HUDEP-2 (cell line): ENCODE measurements around the gene LTB4R2.

Experiments
- DNase-seq, 76 experiments: peaks; one replicate each; lab custom pipeline; 2025; ENCODE audit not compliant: unreplicated experiment in 76 of 76; lab: John Stamatoyannopoulos, UW

Gene LTB4R2

DNA sequence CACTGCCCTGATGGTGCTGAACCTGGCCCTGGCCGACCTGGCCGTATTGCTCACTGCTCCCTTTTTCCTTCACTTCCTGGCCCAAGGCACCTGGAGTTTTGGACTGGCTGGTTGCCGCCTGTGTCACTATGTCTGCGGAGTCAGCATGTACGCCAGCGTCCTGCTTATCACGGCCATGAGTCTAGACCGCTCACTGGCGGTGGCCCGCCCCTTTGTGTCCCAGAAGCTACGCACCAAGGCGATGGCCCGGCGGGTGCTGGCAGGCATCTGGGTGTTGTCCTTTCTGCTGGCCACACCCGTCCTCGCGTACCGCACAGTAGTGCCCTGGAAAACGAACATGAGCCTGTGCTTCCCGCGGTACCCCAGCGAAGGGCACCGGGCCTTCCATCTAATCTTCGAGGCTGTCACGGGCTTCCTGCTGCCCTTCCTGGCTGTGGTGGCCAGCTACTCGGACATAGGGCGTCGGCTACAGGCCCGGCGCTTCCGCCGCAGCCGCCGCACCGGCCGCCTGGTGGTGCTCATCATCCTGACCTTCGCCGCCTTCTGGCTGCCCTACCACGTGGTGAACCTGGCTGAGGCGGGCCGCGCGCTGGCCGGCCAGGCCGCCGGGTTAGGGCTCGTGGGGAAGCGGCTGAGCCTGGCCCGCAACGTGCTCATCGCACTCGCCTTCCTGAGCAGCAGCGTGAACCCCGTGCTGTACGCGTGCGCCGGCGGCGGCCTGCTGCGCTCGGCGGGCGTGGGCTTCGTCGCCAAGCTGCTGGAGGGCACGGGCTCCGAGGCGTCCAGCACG lies 6.1 kb downstream of the LTB4R2 start:
- DNase-seq: peak in 10 of 76 experiments; percentile 4 to 65 (median 36)

GRCh38 chr14:24316597-24316950 lies 6.6 kb downstream of the LTB4R2 start:
- DNase-seq: peak in 1 of 76 experiments; percentile 10

DNA sequence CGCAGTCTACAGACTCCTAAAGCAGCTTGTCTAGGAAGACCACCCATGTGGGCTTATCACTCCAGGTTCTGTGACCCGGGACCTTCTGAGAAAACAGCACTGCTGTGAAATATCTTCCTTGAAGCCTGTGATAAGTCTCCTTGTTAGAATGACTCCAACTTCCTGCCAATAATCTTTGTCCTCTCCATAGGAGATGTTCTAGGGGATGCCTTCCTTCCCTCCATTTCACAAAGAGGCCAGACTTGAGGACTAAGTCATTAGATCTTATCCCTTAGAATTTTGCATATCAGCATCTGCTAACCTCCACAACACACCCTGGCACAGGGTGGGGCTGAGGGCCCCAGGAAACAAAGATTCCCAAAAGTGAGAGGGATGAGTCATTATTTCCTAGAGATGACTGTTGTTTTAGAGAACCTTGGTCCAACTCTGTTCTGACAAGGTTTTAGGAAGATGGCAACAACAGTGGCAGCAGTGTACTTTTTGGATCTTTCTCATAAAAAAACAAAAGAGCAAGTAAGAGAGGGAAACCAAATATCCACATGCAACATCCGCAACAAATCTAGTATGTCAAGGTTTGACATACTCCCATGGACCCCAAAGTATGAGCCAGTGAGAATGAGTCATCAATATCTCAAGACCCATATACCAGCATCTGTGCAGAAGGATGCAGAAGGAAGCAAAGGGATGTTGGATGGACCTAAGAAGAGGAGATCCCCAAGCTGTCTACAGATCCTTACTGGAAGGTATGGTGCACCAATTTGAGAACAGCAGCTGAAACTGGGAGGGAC lies 7.4 kb downstream of the LTB4R2 start:
- peak in 1 of 76 experiments; percentile 2 for DNase-seq

DNA sequence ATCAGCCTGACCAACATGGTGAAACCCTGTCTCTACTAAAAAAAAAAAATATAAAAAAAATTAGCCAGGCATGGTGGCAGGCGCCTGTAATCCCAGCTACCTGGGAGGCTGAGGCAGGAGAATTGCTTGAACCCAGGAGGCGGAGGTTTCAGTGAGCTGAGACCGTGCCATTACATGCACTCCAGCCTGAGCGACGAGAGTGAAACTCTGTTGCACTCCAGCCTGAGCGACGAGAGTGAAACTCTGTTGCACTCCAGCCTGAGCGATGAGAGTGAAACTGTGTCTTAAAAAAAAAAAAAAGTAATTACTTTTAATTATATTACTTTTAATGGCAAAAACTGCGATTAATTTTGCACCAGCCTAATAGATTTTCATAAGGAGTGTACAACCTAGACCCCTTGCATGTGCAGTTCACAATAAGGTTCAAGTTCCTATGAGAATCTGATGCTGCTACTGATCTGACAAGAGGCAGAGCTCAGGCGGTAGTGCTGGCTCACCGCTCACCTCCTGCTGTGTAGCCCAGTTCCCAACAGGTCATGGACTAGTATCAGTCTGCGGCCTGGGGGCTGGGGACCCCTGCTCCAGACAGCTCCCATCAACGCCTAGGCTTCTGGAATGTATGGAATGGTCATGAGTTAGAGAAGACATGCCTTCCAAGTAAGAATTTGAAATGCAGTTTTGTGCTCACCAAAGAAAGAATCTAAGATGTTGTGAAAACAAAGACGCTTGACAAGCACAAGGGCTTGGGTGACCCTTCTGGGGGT lies 11.5 kb downstream of the LTB4R2 start:
- DNase-seq: no peak

- DNase-seq: no peak
Observed at GRCh38 chr14:24322672-24323071, 12.7 kb downstream of the LTB4R2 start.

DNA sequence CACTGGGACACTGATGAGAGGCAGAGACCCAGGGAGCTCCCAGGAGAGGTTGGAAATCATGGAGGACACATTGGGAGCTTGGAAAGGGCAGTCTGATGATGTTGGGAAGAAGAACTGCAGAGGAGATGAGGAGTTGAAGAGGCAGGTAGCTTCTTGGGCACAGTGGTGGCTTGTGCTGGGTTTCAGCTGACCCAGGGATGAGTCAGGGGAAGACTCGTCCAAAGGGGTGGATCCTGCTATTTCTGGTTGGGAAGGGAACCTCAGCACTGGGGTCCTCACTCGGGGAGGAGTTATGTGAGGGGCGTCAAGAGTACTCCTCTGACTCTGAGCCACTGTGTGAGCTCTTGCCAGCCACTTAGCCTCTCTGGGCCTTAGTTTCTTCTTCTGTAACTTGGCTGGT lies 13.4 kb downstream of the LTB4R2 start:
- DNase-seq: no peak

DNA sequence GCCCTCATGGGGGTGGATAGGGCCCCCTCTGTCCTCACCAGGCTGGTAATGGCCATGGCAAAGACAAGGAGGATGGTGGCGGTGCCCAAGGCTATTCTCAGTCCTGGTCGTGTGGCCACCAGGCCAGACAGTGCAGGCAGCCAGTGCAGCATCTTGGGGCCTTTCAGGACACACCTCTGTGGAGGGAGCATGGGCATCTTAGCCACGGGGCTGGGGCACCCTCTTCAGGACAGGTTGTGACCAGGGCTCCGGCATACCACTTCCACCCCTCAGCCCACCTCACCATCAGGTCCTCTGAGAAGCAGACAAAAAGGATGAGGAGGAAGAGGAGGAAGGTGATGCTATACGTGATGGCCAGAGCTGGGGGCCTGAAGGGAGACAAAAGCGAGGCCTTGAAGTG lies 14.1 kb downstream of the LTB4R2 start:
- DNase-seq: no peak

DNA sequence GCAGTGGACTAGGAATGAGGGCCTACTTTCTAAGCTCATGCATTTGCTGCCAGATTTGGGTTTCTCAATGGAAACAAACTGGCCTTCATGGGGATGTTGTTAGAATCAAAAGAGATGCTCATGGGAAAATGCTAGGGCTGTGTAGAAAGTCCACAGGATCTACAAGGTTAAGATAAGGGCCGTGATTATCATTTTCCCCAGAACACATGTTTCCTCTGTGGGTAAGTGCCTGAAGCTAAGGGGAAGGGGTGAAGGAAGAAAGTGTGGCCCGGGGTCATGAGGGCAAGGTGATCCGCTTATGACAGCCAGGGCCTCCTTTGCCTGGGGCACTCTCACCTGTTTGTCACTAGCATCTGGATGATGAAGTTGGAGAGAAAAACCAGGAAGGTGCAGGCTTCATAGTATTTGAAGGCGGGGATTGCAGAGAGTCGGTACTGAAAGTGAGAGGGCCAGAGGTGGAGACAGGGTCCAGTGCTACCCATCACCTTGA lies 15.1 kb downstream of the LTB4R2 start:
- no peak for DNase-seq

GRCh38 chr14:24325963-24326362 lies 16.0 kb downstream of the LTB4R2 start:
- no peak for DNase-seq

- no peak for DNase-seq
Observed at GRCh38 chr14:24327303-24327702, 17.4 kb downstream of the LTB4R2 start.

DNA sequence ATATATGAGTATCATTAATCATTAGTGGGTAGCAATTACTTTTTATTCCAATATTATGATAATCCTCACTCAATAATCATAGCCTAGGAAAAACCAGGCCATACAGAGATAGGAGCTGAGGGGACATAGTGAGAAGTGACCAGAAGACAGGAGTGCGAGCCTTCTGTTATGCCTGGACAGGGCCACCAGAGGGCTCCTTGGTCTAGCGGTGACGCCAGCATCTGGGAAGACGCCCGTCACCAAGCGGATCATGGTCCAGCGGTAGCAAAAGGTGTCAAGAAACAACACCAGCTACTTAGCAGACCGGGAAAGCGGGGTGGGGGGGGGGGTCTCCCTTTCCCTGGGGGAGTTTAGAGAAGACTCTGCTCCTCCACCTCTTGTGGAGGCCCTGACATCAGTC lies 18.0 kb downstream of the LTB4R2 start:
- DNase-seq: peak in 20 of 76 experiments; percentile 7 to 56 (median 25)

DNA sequence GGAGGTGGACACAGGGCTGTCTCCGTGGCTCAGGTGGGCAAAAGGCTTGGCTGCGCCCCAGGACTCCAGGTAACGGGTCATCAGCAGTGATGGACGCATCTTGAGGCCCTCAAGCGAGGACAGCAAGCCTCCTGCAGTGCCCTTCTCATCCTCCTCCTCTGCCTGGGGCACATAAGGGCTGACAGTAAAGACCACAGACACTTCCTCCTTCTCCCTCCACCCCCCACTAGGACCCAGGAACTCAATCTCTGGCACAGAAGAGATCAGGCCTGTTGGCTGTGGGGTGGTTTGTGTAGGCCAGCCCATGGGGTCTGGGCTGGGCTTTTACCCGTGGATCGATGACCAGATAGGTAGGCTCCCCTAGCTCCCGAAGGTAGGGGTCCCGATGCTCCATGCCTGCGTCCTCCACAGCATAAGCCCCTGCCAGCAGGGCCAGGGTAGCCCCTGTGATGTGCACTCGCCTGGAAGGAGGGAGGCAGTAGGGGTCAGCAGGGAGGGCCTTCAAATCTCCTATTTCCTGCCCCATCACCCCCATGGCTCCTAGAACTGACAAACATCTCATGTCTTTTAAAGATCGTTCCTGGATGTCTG lies 19.2 kb downstream of the LTB4R2 start:
- DNase-seq: no peak

- DNase-seq: peak in 19 of 76 experiments; percentile 5 to 60 (median 25)
Observed at GRCh38 chr14:24329736-24330135, 19.8 kb downstream of the LTB4R2 start.

DNA sequence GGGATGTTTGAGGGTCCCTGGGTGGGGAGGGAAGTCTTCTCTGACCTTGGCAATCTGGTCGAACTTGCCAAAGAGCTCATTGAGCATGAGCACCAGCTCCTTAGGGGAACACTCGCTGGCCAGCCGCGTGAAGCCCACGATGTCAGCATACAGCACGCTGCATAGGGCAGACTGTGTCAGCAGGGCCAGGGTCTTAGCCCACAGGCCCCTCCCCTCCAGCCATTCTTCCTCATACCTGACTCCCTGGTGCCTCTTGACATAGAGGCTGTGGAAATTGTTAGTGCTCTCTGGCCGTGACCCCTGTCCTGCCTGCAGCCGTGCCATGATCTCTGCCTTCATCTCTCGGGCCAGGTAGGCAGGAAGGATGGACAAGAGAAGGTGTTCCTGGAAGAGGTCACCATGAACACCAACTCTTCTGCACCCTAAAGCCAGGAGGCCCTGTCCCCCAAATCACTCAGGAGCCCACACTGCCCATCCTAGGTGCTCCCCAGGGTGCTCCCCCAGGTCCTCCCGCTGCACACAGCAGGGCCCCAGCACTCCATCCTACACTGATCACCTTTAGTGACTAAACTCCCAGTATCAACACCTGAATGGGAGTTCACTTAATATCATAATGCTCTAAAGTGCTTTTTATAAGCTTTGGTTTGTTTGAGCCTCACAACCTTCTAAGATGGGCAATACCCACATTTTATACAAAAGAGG lies 21.2 kb downstream of the LTB4R2 start:
- DNase-seq: no peak

DNA sequence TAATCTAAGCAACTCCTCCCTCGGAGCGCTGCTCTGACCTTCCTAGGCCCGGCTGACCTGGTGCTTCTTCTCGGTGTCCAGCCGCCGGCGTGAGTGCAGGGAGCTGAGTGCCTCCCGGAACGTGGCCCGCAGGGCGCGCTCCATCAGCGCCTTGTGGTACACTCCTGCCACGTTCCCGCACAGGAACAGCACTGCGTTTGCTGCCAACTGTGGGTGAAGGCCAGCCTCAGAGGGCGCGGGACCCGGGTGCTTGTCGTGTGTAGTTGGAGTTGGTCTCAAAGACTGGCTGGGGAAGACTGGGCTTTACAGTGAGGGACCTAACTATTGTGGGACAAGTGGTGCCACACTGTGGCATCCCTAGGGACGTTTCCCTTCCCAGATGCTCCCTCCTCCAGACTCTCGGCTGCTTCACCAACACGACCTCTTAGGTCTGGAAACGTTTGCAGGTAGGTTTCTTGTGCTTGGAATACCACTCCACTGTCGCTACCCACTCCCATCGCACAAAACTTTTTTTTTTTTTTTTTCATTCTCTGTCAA lies 21.9 kb downstream of the LTB4R2 start:
- DNase-seq: no peak

DNA sequence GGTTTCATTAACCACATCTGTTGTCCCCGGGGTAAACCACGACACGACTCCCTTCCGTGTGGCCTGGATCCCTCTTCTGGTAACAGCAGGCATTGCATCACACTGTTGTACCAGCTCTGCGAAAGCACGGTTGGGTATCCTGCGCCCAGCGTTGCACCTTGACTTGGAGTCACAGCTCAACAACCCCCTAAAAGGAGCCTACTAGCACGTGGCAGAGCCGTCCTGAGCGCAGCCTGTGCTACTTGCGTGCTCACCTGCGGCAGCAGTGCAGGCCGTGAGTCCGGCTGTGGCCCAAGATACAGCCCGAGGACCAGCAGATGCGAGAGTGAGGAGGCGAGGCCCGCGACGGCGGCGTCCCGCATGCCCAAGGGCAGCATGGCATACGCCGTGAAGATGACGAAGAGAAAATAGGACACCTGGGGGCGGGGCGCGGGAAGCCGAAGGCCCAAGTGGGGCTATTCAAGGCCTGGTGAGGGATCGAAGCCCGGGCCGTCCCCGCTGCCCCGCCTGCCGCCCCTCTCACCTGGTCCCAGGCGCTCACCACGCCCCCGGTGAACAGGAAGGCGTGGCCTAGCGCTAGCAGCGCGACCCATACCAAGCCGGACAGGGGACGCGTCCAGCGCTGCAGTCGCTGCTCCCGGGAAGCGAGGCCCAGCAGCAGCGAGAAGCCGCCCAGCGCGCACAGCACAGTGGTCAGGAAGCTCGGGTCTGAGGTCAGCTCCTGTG lies 22.5 kb downstream of the LTB4R2 start:
- peak in 58 of 76 experiments; percentile 16 to 78 (median 40) for DNase-seq

GRCh38 chr14:24334431-24335291 lies 24.7 kb downstream of the LTB4R2 start, which contains the start of gene ADCY4:
Gene ADCY4, minus strand, starts transcription at chr14:24335071. Its CDS starts 419 bp downstream, at chr14:24334652.
- DNase-seq: no peak
